ENCODE results near the gene GTF3C6. TPM values are rescaled to one million over a fixed set of nuclear protein-coding genes. Genes with fewer than 3 reads are reported as not detected.

The GTF3C6 gene, protein sequence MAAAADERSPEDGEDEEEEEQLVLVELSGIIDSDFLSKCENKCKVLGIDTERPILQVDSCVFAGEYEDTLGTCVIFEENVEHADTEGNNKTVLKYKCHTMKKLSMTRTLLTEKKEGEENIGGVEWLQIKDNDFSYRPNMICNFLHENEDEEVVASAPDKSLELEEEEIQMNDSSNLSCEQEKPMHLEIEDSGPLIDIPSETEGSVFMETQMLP
- total RNA-seq (2021; ENCODE audit: unreplicated experiment) (32.0 TPM), Bru-seq, nascent RNA (percentile 65 among the genes with signal in this experiment), BruChase-seq, experiment 1, labeled RNA remaining after a 6-hour chase (percentile 74 among the genes with signal in this experiment), BruChase-seq, experiment 2, labeled RNA remaining after a 2-hour chase (percentile 54 among the genes with signal in this experiment)
- polyA plus RNA-seq (2012), result 10.4 and 14.3 TPM in 2 replicates
- long read RNA-seq, transcript GTF3C6-201 (6 exons, 952 nt), result major isoform, 28 of 35 reads
- long read RNA-seq, partial matches to known transcripts, result 4 of 35 reads
- long read RNA-seq, other reads (novel, unspliced or antisense), result 3 of 35 reads

DNA sequence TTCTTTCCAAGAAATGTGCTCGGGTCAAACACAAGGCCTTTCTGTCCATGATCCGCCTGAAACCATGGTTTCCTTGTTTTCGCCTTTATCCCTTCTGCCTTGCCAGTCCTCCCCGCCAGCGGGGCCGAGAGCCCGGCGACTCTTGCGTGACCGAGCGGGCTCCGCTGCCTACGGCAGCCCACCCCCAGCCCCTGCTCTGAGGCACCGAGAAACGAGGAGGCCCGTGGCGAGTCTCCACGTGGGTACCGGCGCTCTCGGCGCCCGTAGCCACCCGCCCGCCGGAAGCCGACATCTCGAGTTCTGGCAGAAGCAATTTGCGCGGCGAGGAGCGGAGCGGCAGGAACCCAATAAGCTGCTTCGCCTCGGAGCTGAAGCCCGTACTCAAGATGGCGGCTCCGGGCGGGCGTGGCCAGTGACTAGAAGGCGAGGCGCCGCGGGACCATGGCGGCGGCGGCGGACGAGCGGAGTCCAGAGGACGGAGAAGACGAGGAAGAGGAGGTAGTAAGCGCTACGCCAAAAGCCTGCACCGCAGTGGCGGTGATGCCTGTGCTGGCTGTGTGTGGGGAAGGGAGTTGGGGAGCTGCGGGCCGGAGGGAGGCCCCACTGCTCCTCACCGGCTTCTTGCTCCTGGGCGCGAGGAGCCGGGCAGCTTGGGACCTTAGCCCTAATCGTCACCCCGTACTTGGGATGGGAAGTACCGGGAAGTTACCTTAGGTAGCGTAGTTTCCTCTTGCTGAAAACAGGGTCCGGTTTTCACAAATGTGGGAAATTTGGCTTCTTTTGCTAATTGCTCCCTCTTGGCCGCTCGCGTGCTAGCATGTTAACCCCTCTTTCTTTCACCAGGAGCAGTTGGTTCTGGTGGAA lies at the start of gene GTF3C6:
Gene GTF3C6, plus strand, starts transcription at position 378 of the 864 bp plus-strand sequence. Its CDS starts 64 bp downstream, at position 442.
- Histone ChIP-seq H4K20me1 (ENCODE audit: insufficient read depth) (no peaks in the 10 kb centered on the region), H3K27ac (ENCODE audit: low read depth, low read length) (peak within 1 kb of the TSS; percentile 67), H3K4me1 (ENCODE audit: control insufficient read depth in 1 of 2, insufficient read depth in 2 of 2, low read length in 2 of 2) (peaks cover 0 to 4% of the 10 kb centered on the region in 2 experiments; a peak in 2 of 4 replicates), H3K36me3 (ENCODE audit: control insufficient read depth in 1 of 2, insufficient read depth in 2 of 2, low read length in 2 of 2) (no peaks in the 10 kb centered on the region), H3K9ac (ENCODE audit: low read length) (peak within 1 kb of the TSS; percentile 93), H3K4me2 (ENCODE audit: low read length) (peak within 1 kb of the TSS; percentile 77), H2AFZ (ENCODE audit: low read depth, low read length, poor library complexity, severe bottlenecking) (peak within 1 kb of the TSS; percentile 39), H3K4me3 (replicated peaks in 1 of 2; ENCODE audit: low read depth in 1 of 2, low read length in 2 of 2) (peak within 1 kb of the TSS; percentile 70 to 76), H3K9me2 (ENCODE audit: insufficient read depth) (no peaks in the 10 kb centered on the region), H3K9me3 (ENCODE audit: control insufficient read depth in 1 of 2, insufficient read depth in 1 of 2, low read depth in 1 of 2, low read length in 2 of 2) (no peaks in the 10 kb centered on the region), H3K79me2 (ENCODE audit: insufficient read depth, low read length) (peaks cover 5% of the 10 kb centered on the region), H3K27me3 (ENCODE audit: insufficient read depth, low read length) (no peaks in the 10 kb centered on the region)
- TSS peak; percentile 58 for BruUV-seq (replicated peaks)
- ATAC-seq (peak; percentile 90), DNase-seq (ENCODE audit: low read depth, low spot score) (peak; percentile 56)
- intact Hi-C loops (cut with micrococcal nuclease), result no loop called here
- ChIA-PET POLR2A (interaction anchor here (0.8 to 1.5 kb wide), 3 partner anchors 9 to 143 kb away, joined by 3 to 8 read pairs (median 6); partner anchors contain the start of genes AMD1 and CDK19), CTCF (no interaction called here), RAD21 (ENCODE audit: low non-redundant PET in 1 of 2, low total read pairs in 2 of 2, uncharacterized antibody in 2 of 2, unreplicated experiment in 2 of 2) (no interaction called here)
- peak; percentile 96 for TF ChIP-seq YY1 (IDR thresholded peaks at IDR 0.05; ENCODE audit: extremely low read depth, insufficient replicate concordance, low read depth, low read length)
- TF ChIP-seq TCF7L2 (IDR thresholded peaks at IDR 0.05; ENCODE audit: borderline replicate concordance, extremely low read depth, insufficient read depth, insufficient read length), result no peak
- TF ChIP-seq EZH2phosphoT487 (IDR thresholded peaks at IDR 0.05; ENCODE audit: borderline replicate concordance), result no peak
- peak; percentile 69 for TF ChIP-seq SIN3A (IDR thresholded peaks at IDR 0.05; ENCODE audit: low read depth)
- peak; percentile 81 for TF ChIP-seq POLR2AphosphoS5 (IDR thresholded peaks at IDR 0.05; ENCODE audit: low read depth, low read length)
- TF ChIP-seq, protein P1, sequence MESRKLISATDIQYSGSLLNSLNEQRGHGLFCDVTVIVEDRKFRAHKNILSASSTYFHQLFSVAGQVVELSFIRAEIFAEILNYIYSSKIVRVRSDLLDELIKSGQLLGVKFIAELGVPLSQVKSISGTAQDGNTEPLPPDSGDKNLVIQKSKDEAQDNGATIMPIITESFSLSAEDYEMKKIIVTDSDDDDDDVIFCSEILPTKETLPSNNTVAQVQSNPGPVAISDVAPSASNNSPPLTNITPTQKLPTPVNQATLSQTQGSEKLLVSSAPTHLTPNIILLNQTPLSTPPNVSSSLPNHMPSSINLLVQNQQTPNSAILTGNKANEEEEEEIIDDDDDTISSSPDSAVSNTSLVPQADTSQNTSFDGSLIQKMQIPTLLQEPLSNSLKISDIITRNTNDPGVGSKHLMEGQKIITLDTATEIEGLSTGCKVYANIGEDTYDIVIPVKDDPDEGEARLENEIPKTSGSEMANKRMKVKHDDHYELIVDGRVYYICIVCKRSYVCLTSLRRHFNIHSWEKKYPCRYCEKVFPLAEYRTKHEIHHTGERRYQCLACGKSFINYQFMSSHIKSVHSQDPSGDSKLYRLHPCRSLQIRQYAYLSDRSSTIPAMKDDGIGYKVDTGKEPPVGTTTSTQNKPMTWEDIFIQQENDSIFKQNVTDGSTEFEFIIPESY (IDR thresholded peaks at IDR 0.05; ENCODE audit: extremely low read depth, insufficient replicate concordance, low read length), result no peak
- TF ChIP-seq MAX (IDR thresholded peaks at IDR 0.05), result peak; percentile 85
- TF ChIP-seq ZFX (IDR thresholded peaks at IDR 0.05), result peak; percentile 68
- no peak for TF ChIP-seq EGR1 (IDR thresholded peaks at IDR 0.05; ENCODE audit: low read depth)
- no peak for TF ChIP-seq CBX3 (IDR thresholded peaks at IDR 0.05; ENCODE audit: low read depth)
- TF ChIP-seq RAD21 (IDR thresholded peaks at IDR 0.05; ENCODE audit: low read depth), result no peak
- no peak for TF ChIP-seq JUND (IDR thresholded peaks at IDR 0.05)
- no peak for TF ChIP-seq EZH2 (IDR thresholded peaks at IDR 0.05)
- peak; percentile 77 for TF ChIP-seq POLR2A (IDR thresholded peaks at IDR 0.05; ENCODE audit: borderline replicate concordance, extremely low read depth, insufficient read depth, insufficient read length)
- no peak for TF ChIP-seq SRF (IDR thresholded peaks at IDR 0.05; ENCODE audit: low read depth)
